HEK293 (cell line): ENCODE results near the gene ZNF699.

Experiments
- SP2 ChIP-seq: fragments of 450-650 bp; formaldehyde crosslinking; IDR thresholded peaks from 2 replicates; pipeline ENCODE4 v1.5.1; 2016; ENCODE audit warnings: missing biosample characterization, missing genetic modification characterization
- YY1 ChIP-seq: fragments of 450-650 bp; formaldehyde crosslinking; IDR thresholded peaks from 2 replicates; pipeline ENCODE4 v1.5.1; 2018; ENCODE audit warnings: missing biosample characterization, missing genetic modification characterization
- ZBTB20 ChIP-seq: fragments of 450-650 bp; formaldehyde crosslinking; IDR thresholded peaks from 2 replicates; pipeline ENCODE4 v1.5.1; 2016; ENCODE audit warnings: missing biosample characterization, missing genetic modification characterization
- ZBTB48 ChIP-seq: fragments of 450-650 bp; formaldehyde crosslinking; IDR thresholded peaks from 2 replicates; pipeline ENCODE4 v1.5.1; 2016; ENCODE audit warnings: missing biosample characterization, missing genetic modification characterization
- ZNF132 ChIP-seq: fragments of 450-650 bp; formaldehyde crosslinking; IDR thresholded peaks from 2 replicates; pipeline ENCODE4 v1.5.1; 2017; ENCODE audit warnings: missing biosample characterization, missing genetic modification characterization, borderline replicate concordance
- ZNF140 ChIP-seq: fragments of 450-650 bp; formaldehyde crosslinking; IDR thresholded peaks from 2 replicates; pipeline ENCODE4 v1.5.1; 2016; ENCODE audit warnings: missing biosample characterization, missing genetic modification characterization
- ZNF157 ChIP-seq: fragments of 450-650 bp; formaldehyde crosslinking; IDR thresholded peaks from 2 replicates; pipeline ENCODE4 v1.5.1; 2016; ENCODE audit warnings: missing biosample characterization, missing genetic modification characterization
- ZNF211 ChIP-seq: fragments of 450-650 bp; formaldehyde crosslinking; IDR thresholded peaks from 2 replicates; pipeline ENCODE4 v1.5.1; 2016; ENCODE audit warnings: low read depth, missing biosample characterization, missing genetic modification characterization
- ZNF302 ChIP-seq: fragments of 450-650 bp; formaldehyde crosslinking; IDR thresholded peaks from 2 replicates; pipeline ENCODE4 v1.5.1; 2016; ENCODE audit warnings: missing biosample characterization, missing genetic modification characterization, low read depth
- ZNF311 ChIP-seq: fragments of 450-650 bp; formaldehyde crosslinking; IDR thresholded peaks from 2 replicates; pipeline ENCODE4 v1.5.1; 2017; ENCODE audit warnings: missing biosample characterization, missing genetic modification characterization, borderline replicate concordance
- ZNF350 ChIP-seq: fragments of 450-650 bp; formaldehyde crosslinking; IDR thresholded peaks from 2 replicates; pipeline ENCODE4 v1.5.0; 2017; ENCODE audit warnings: missing biosample characterization, mild to moderate bottlenecking, missing genetic modification characterization
- ZNF558 ChIP-seq: fragments of 450-650 bp; formaldehyde crosslinking; IDR thresholded peaks from 2 replicates; pipeline ENCODE4 v1.5.1; 2016; ENCODE audit warnings: missing biosample characterization, missing genetic modification characterization
- ZNF768 ChIP-seq: fragments of 450-650 bp; formaldehyde crosslinking; IDR thresholded peaks from 2 replicates; pipeline ENCODE4 v1.5.1; 2018; ENCODE audit warnings: missing biosample characterization, mild to moderate bottlenecking, missing genetic modification characterization
- TF ChIP-seq, protein P1 (sequence below): fragments of 450-650 bp; formaldehyde crosslinking; IDR thresholded peaks from 2 replicates; pipeline ENCODE4 v1.5.1; 2016; ENCODE audit warnings: missing biosample characterization, missing genetic modification characterization
- TF ChIP-seq, protein P2 (sequence below): fragments of 450-650 bp; formaldehyde crosslinking; IDR thresholded peaks from 2 replicates; pipeline ENCODE4 v1.5.0; 2017; ENCODE audit warnings: missing biosample characterization, missing genetic modification characterization, borderline replicate concordance
- TF ChIP-seq, protein P3 (sequence below): fragments of 450-650 bp; formaldehyde crosslinking; IDR thresholded peaks from 2 replicates; pipeline ENCODE4 v1.5.1; 2016; ENCODE audit warnings: missing biosample characterization, missing genetic modification characterization
- TF ChIP-seq, protein P4 (sequence below): fragments of 450-650 bp; IDR thresholded peaks from 2 replicates; pipeline ENCODE4 v1.5.1; 2018; ENCODE audit warnings: missing biosample characterization, mild to moderate bottlenecking, missing genetic modification characterization
- TF ChIP-seq, protein P5 (sequence below): fragments of 450-650 bp; formaldehyde crosslinking; IDR thresholded peaks from 2 replicates; pipeline ENCODE4 v1.5.1; 2016; ENCODE audit warnings: missing biosample characterization, missing genetic modification characterization
- TF ChIP-seq, protein P6 (sequence below): fragments of 450-650 bp; formaldehyde crosslinking; conservative IDR thresholded peaks from 2 replicates; pipeline ENCODE4 v1.5.1; 2016; ENCODE audit warnings: low read depth, missing biosample characterization, missing genetic modification characterization
- TF ChIP-seq, protein P7 (sequence below): fragments of 450-650 bp; formaldehyde crosslinking; IDR thresholded peaks from 2 replicates; pipeline ENCODE4 v1.5.1; 2016; ENCODE audit warnings: missing biosample characterization, missing genetic modification characterization
- TF ChIP-seq, protein P8 (sequence below): fragments of 450-650 bp; formaldehyde crosslinking; IDR thresholded peaks from 2 replicates; pipeline ENCODE4 v1.5.1; 2016; ENCODE audit warnings: missing biosample characterization, missing genetic modification characterization, borderline replicate concordance

ZNF699 gene

DNA sequence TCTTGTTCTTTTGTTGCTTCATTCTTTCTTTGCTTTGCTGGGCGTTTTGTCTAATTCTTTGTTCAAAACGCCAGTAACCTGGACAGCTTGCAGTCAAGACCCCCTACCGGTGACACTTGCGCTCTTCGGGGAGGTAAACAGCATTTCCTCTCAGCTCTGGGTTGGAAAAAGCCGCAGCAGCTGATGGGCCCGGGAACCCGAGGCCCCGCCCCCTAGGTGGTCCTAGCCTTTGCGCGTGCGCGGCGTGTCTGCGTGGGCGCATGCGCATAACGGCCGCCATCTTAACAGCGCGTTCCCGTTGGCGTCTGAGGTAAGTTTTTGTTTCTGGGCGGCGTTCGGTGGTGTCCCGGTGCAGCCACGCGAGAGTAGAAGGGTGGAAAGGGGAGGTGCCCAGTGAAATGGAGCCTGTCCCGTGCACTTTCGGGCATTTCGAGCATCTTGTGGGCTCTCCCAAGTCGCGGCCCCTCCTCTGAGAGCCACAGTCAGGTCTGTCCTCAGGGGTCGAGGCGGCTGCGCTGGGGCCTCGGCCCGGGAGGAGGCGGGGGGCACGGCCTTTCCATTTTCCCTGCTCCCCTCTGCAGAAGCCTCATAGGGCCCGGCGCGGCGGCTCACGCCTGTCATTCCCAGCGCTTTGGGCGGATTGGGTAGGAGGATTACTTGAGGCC lies 14.4 kb upstream of the ZNF699 start, which contains the start of gene ZNF559 (continued):
- TF ChIP-seq, protein P1, sequence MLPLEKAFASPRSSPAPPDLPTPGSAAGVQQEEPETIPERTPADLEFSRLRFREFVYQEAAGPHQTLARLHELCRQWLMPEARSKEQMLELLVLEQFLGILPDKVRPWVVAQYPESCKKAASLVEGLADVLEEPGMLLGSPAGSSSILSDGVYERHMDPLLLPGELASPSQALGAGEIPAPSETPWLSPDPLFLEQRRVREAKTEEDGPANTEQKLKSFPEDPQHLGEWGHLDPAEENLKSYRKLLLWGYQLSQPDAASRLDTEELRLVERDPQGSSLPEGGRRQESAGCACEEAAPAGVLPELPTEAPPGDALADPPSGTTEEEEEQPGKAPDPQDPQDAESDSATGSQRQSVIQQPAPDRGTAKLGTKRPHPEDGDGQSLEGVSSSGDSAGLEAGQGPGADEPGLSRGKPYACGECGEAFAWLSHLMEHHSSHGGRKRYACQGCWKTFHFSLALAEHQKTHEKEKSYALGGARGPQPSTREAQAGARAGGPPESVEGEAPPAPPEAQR = no peak
- TF ChIP-seq ZNF768 = no peak
- no peak for TF ChIP-seq ZNF157 (tag by site-specific recombination)
- TF ChIP-seq ZNF350 = no peak
- TF ChIP-seq, protein P2, sequence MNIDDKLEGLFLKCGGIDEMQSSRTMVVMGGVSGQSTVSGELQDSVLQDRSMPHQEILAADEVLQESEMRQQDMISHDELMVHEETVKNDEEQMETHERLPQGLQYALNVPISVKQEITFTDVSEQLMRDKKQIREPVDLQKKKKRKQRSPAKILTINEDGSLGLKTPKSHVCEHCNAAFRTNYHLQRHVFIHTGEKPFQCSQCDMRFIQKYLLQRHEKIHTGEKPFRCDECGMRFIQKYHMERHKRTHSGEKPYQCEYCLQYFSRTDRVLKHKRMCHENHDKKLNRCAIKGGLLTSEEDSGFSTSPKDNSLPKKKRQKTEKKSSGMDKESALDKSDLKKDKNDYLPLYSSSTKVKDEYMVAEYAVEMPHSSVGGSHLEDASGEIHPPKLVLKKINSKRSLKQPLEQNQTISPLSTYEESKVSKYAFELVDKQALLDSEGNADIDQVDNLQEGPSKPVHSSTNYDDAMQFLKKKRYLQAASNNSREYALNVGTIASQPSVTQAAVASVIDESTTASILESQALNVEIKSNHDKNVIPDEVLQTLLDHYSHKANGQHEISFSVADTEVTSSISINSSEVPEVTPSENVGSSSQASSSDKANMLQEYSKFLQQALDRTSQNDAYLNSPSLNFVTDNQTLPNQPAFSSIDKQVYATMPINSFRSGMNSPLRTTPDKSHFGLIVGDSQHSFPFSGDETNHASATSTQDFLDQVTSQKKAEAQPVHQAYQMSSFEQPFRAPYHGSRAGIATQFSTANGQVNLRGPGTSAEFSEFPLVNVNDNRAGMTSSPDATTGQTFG (tag by site-specific recombination) = no peak
- no peak for TF ChIP-seq ZNF311
- peak; percentile 80 for TF ChIP-seq ZBTB20 (tag by site-specific recombination)
- TF ChIP-seq, protein P3, sequence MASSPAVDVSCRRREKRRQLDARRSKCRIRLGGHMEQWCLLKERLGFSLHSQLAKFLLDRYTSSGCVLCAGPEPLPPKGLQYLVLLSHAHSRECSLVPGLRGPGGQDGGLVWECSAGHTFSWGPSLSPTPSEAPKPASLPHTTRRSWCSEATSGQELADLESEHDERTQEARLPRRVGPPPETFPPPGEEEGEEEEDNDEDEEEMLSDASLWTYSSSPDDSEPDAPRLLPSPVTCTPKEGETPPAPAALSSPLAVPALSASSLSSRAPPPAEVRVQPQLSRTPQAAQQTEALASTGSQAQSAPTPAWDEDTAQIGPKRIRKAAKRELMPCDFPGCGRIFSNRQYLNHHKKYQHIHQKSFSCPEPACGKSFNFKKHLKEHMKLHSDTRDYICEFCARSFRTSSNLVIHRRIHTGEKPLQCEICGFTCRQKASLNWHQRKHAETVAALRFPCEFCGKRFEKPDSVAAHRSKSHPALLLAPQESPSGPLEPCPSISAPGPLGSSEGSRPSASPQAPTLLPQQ (tag by site-specific recombination) = peak; percentile 18; the same call in 1 of the 2 replicates
- TF ChIP-seq, protein P4, sequence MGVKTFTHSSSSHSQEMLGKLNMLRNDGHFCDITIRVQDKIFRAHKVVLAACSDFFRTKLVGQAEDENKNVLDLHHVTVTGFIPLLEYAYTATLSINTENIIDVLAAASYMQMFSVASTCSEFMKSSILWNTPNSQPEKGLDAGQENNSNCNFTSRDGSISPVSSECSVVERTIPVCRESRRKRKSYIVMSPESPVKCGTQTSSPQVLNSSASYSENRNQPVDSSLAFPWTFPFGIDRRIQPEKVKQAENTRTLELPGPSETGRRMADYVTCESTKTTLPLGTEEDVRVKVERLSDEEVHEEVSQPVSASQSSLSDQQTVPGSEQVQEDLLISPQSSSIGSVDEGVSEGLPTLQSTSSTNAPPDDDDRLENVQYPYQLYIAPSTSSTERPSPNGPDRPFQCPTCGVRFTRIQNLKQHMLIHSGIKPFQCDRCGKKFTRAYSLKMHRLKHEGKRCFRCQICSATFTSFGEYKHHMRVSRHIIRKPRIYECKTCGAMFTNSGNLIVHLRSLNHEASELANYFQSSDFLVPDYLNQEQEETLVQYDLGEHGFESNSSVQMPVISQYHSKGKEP (tag by site-specific recombination) = no peak
- TF ChIP-seq, protein P5, sequence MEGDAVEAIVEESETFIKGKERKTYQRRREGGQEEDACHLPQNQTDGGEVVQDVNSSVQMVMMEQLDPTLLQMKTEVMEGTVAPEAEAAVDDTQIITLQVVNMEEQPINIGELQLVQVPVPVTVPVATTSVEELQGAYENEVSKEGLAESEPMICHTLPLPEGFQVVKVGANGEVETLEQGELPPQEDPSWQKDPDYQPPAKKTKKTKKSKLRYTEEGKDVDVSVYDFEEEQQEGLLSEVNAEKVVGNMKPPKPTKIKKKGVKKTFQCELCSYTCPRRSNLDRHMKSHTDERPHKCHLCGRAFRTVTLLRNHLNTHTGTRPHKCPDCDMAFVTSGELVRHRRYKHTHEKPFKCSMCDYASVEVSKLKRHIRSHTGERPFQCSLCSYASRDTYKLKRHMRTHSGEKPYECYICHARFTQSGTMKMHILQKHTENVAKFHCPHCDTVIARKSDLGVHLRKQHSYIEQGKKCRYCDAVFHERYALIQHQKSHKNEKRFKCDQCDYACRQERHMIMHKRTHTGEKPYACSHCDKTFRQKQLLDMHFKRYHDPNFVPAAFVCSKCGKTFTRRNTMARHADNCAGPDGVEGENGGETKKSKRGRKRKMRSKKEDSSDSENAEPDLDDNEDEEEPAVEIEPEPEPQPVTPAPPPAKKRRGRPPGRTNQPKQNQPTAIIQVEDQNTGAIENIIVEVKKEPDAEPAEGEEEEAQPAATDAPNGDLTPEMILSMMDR = peak; percentile 25; the same call in 1 of the 2 replicates
- no peak for TF ChIP-seq ZNF140 (tag by site-specific recombination)
- TF ChIP-seq, protein P6, sequence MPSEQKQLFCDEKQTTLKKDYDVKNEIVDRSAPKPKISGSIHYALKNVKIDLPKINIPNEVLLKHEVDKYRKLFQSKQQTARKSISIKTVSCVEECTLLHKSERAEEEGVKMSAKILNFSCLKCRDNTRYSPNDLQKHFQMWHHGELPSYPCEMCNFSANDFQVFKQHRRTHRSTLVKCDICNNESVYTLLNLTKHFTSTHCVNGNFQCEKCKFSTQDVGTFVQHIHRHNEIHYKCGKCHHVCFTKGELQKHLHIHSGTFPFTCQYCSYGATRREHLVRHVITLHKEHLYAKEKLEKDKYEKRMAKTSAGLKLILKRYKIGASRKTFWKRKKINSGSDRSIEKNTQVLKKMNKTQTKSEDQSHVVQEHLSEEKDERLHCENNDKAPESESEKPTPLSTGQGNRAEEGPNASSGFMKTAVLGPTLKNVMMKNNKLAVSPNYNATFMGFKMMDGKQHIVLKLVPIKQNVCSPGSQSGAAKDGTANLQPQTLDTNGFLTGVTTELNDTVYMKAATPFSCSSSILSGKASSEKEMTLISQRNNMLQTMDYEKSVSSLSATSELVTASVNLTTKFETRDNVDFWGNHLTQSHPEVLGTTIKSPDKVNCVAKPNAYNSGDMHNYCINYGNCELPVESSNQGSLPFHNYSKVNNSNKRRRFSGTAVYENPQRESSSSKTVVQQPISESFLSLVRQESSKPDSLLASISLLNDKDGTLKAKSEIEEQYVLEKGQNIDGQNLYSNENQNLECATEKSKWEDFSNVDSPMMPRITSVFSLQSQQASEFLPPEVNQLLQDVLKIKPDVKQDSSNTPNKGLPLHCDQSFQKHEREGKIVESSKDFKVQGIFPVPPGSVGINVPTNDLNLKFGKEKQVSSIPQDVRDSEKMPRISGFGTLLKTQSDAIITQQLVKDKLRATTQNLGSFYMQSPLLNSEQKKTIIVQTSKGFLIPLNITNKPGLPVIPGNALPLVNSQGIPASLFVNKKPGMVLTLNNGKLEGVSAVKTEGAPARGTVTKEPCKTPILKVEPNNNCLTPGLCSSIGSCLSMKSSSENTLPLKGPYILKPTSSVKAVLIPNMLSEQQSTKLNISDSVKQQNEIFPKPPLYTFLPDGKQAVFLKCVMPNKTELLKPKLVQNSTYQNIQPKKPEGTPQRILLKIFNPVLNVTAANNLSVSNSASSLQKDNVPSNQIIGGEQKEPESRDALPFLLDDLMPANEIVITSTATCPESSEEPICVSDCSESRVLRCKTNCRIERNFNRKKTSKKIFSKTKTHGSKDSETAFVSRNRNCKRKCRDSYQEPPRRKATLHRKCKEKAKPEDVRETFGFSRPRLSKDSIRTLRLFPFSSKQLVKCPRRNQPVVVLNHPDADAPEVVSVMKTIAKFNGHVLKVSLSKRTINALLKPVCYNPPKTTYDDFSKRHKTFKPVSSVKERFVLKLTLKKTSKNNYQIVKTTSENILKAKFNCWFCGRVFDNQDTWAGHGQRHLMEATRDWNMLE = peak; percentile 52; the same call in 1 of the 2 replicates
- peak; percentile 88 for TF ChIP-seq SP2 (tag by site-specific recombination)
- TF ChIP-seq, protein P7, sequence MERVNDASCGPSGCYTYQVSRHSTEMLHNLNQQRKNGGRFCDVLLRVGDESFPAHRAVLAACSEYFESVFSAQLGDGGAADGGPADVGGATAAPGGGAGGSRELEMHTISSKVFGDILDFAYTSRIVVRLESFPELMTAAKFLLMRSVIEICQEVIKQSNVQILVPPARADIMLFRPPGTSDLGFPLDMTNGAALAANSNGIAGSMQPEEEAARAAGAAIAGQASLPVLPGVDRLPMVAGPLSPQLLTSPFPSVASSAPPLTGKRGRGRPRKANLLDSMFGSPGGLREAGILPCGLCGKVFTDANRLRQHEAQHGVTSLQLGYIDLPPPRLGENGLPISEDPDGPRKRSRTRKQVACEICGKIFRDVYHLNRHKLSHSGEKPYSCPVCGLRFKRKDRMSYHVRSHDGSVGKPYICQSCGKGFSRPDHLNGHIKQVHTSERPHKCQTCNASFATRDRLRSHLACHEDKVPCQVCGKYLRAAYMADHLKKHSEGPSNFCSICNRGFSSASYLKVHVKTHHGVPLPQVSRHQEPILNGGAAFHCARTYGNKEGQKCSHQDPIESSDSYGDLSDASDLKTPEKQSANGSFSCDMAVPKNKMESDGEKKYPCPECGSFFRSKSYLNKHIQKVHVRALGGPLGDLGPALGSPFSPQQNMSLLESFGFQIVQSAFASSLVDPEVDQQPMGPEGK (tag by site-specific recombination) = peak; percentile 60
- TF ChIP-seq ZNF558 (tag by site-specific recombination) = no peak
- TF ChIP-seq ZNF132 (tag by site-specific recombination) = no peak
- no peak for TF ChIP-seq ZNF302
- peak; percentile 53; the same call in 1 of the 2 replicates for TF ChIP-seq YY1
- no peak for TF ChIP-seq ZBTB48
- TF ChIP-seq, protein P8, sequence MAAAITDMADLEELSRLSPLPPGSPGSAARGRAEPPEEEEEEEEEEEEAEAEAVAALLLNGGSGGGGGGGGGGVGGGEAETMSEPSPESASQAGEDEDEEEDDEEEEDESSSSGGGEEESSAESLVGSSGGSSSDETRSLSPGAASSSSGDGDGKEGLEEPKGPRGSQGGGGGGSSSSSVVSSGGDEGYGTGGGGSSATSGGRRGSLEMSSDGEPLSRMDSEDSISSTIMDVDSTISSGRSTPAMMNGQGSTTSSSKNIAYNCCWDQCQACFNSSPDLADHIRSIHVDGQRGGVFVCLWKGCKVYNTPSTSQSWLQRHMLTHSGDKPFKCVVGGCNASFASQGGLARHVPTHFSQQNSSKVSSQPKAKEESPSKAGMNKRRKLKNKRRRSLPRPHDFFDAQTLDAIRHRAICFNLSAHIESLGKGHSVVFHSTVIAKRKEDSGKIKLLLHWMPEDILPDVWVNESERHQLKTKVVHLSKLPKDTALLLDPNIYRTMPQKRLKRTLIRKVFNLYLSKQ (tag by site-specific recombination) = no peak
- TF ChIP-seq ZNF211 (tag by site-specific recombination) = no peak
